ENCODE measurements around the gene TMEM178B. TPM values are rescaled to one million over a fixed set of nuclear protein-coding genes. Genes with fewer than 3 reads are reported as not detected.

The TMEM178B gene
- total RNA-seq, 4 donors from 2014 or later: 0.42 to 2.5 (median 0.92) TPM

- Histone ChIP-seq H3K9me3 (no peaks in the 10 kb centered on the region), H3K4me3 (no peak overlapping the region), H3K27ac (replicated peaks in 1 of 4) (no peak overlapping the region), H3K36me3 (no peaks in the 10 kb centered on the region), H3K4me1 (no peaks in the 10 kb centered on the region), H3K27me3 (no peaks in the 10 kb centered on the region)
- no peak for DNase-seq (ENCODE audit: extremely low spot score)
- no peak for TF ChIP-seq EP300 (IDR thresholded peaks at IDR 0.05)
- TF ChIP-seq CTCF (IDR thresholded peaks at IDR 0.05): no peak
- WGBS: 73% methylated on average over 4 of the region's 4 CpGs
- intact Hi-C loops (cut with DNase I): no loop called here
Observed at GRCh38 chr7:141119187-141119586, 45.3 kb downstream of the TMEM178B start.

- no peak for DNase-seq (ENCODE audit: extremely low spot score)
- no peak for TF ChIP-seq POLR2A (IDR thresholded peaks at IDR 0.05; ENCODE audit: low read depth)
- TF ChIP-seq EP300 (IDR thresholded peaks at IDR 0.05): no peak
- TF ChIP-seq POLR2AphosphoS5 (IDR thresholded peaks at IDR 0.05): no peak
- TF ChIP-seq CTCF (IDR thresholded peaks at IDR 0.05): no peak
- Histone ChIP-seq H3K9me3 (no peaks in the 10 kb centered on the region), H3K27me3 (no peaks in the 10 kb centered on the region), H3K36me3 (no peaks in the 10 kb centered on the region), H3K4me1 (no peaks in the 10 kb centered on the region), H3K4me3 (no peak overlapping the region), H3K27ac (replicated peaks in 1 of 4) (no peak overlapping the region)
- 70% methylated on average over 2 of the region's 2 CpGs for WGBS
- intact Hi-C loops (cut with DNase I): no loop called here
Observed at GRCh38 chr7:141122736-141123135, 48.9 kb downstream of the TMEM178B start.

- H3K36me3 ChIP-seq: no peaks in the 10 kb centered on the region
- WGBS: 93% methylated on average over 1 of the region's 1 CpG
- TF ChIP-seq EP300 (IDR thresholded peaks at IDR 0.05) (no peak), POLR2AphosphoS5 (IDR thresholded peaks at IDR 0.05) (no peak), CTCF (IDR thresholded peaks at IDR 0.05) (no peak), POLR2A (IDR thresholded peaks at IDR 0.05; ENCODE audit: low read depth) (no peak)
- intact Hi-C loops (cut with DNase I): no loop called here
- H3K9me3 ChIP-seq: no peaks in the 10 kb centered on the region
- H3K4me3 ChIP-seq: no peak overlapping the region
- no peak overlapping the region for H3K27ac ChIP-seq (replicated peaks in 1 of 4)
- H3K4me1 ChIP-seq: no peaks in the 10 kb centered on the region
- no peaks in the 10 kb centered on the region for H3K27me3 ChIP-seq
- DNase-seq (ENCODE audit: extremely low spot score): no peak
Observed at GRCh38 chr7:141123522-141123921, 49.7 kb downstream of the TMEM178B start.

- Histone ChIP-seq H3K9me3 (no peaks in the 10 kb centered on the region), H3K4me1 (no peaks in the 10 kb centered on the region), H3K27me3 (no peaks in the 10 kb centered on the region), H3K4me3 (no peak overlapping the region), H3K36me3 (no peaks in the 10 kb centered on the region), H3K27ac (replicated peaks in 1 of 4) (no peak overlapping the region)
- TF ChIP-seq POLR2AphosphoS5 (IDR thresholded peaks at IDR 0.05): no peak
- TF ChIP-seq CTCF (IDR thresholded peaks at IDR 0.05): no peak
- no peak for TF ChIP-seq POLR2A (IDR thresholded peaks at IDR 0.05; ENCODE audit: low read depth)
- no peak for TF ChIP-seq EP300 (IDR thresholded peaks at IDR 0.05)
- DNase-seq (ENCODE audit: extremely low spot score): no peak
- intact Hi-C loops (cut with DNase I): no loop called here
- 63% methylated on average over 5 of the region's 5 CpGs for WGBS
Observed at GRCh38 chr7:141126107-141126506, 52.2 kb downstream of the TMEM178B start.

- intact Hi-C loops (cut with DNase I): no loop called here
- H3K4me3 ChIP-seq: no peak overlapping the region
- 48% methylated on average over 2 of the region's 2 CpGs for WGBS
- H3K9me3 ChIP-seq: peaks cover 0 to 9% (median 4%) of the 10 kb centered on the region in 4 donors
- H3K27ac ChIP-seq (replicated peaks in 1 of 4): no peak overlapping the region
- H3K36me3 ChIP-seq: no peaks in the 10 kb centered on the region
- H3K4me1 ChIP-seq: no peaks in the 10 kb centered on the region
- no peaks in the 10 kb centered on the region for H3K27me3 ChIP-seq
- no peak for DNase-seq (ENCODE audit: extremely low spot score)
- TF ChIP-seq POLR2A (IDR thresholded peaks at IDR 0.05; ENCODE audit: low read depth) (no peak), CTCF (IDR thresholded peaks at IDR 0.05) (no peak), EP300 (IDR thresholded peaks at IDR 0.05) (no peak), POLR2AphosphoS5 (IDR thresholded peaks at IDR 0.05) (no peak)
Observed at GRCh38 chr7:141128506-141128905, 54.6 kb downstream of the TMEM178B start.

Measured in esophagus muscularis mucosa (tissue), 4 donors.